Skeletal muscle satellite cell (primary cell): ENCODE measurements around the gene RASGRP1.

Source experiments
- H3K27me3 ChIP-seq: 2 replicates; pipeline ENCODE4 v1.7.0; 2013; ENCODE audit warnings: low read length; ENCODE audit not compliant: control insufficient read depth, insufficient read depth
- H3K36me3 ChIP-seq: 2 replicates; pipeline ENCODE4 v1.7.0; 2013; ENCODE audit warnings: mild to moderate bottlenecking, control low read depth, low read length; ENCODE audit not compliant: insufficient read depth
- H3K4me1 ChIP-seq: 2 replicates; pipeline ENCODE4 v1.7.0; 2013; ENCODE audit warnings: low read length; ENCODE audit not compliant: control insufficient read depth, insufficient read depth
- H3K4me2 ChIP-seq: 2 replicates; pipeline ENCODE4 v1.7.0; 2013; ENCODE audit warnings: mild to moderate bottlenecking, low read length
- H3K4me3 ChIP-seq: 2 replicates; pipeline ENCODE4 v1.7.0; 2013; ENCODE audit warnings: low read length
- H3K9ac ChIP-seq: 2 replicates; pipeline ENCODE4 v1.7.0; 2013; ENCODE audit warnings: mild to moderate bottlenecking, low read depth, low read length, moderate library complexity
- H3K9me3 ChIP-seq: replicated peaks from 2 replicates; pipeline ENCODE4 v1.7.0; 2013; ENCODE audit warnings: mild to moderate bottlenecking, control low read depth, low read length

Gene RASGRP1

GRCh38 chr15:38518084-38518483 lies 46.5 kb downstream of the RASGRP1 start:
- Histone ChIP-seq H3K36me3 (no peaks in the 10 kb centered on the region), H3K4me1 (no peaks in the 10 kb centered on the region), H3K4me3 (no peak overlapping the region), H3K9me3 (no peaks in the 10 kb centered on the region), H3K4me2 (no peak overlapping the region), H3K27me3 (peaks cover 32% of the 10 kb centered on the region), H3K9ac (no peak overlapping the region)

GRCh38 chr15:38517312-38517975 lies 47.2 kb downstream of the RASGRP1 start:
- Histone ChIP-seq H3K27me3 (peaks cover 32% of the 10 kb centered on the region), H3K9ac (no peak overlapping the region), H3K36me3 (no peaks in the 10 kb centered on the region), H3K4me2 (no peak overlapping the region), H3K9me3 (no peaks in the 10 kb centered on the region), H3K4me3 (no peak overlapping the region), H3K4me1 (no peaks in the 10 kb centered on the region)

- Histone ChIP-seq H3K9ac (no peak overlapping the region), H3K36me3 (no peaks in the 10 kb centered on the region), H3K4me1 (no peaks in the 10 kb centered on the region), H3K4me2 (no peak overlapping the region), H3K27me3 (peaks cover 31% of the 10 kb centered on the region), H3K4me3 (no peak overlapping the region), H3K9me3 (no peaks in the 10 kb centered on the region)
Measured at GRCh38 chr15:38516626-38517025, 48.0 kb downstream of the RASGRP1 start.

- H3K36me3 ChIP-seq, result no peaks in the 10 kb centered on the region
- H3K4me1 ChIP-seq, result no peaks in the 10 kb centered on the region
- peaks cover 24% of the 10 kb centered on the region for H3K27me3 ChIP-seq
- H3K9me3 ChIP-seq, result no peaks in the 10 kb centered on the region
- H3K4me3 ChIP-seq, result no peak overlapping the region
- no peak overlapping the region for H3K4me2 ChIP-seq
- no peak overlapping the region for H3K9ac ChIP-seq
Measured at GRCh38 chr15:38514601-38515000, 50.0 kb downstream of the RASGRP1 start.

DNA sequence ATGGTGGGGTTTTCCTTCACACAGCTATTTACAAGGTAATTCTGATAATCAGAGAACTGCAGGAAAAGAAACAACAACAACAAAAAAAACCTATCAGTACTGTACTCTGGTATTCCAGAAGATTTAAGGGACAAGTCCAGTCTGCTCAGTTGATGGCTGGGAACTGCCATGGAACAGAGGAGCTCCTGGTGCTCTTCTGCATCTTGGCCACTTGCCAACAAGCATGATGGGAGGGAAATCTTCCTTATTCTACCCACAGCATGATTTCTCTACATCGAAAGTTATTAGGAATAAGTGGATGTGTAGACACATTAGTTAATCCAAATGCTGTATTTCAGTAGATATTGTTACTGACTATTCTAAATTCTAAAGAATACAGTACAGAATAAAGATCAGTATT lies 51.7 kb downstream of the RASGRP1 start:
- H3K27me3 ChIP-seq, result peaks cover 11% of the 10 kb centered on the region
- no peaks in the 10 kb centered on the region for H3K9me3 ChIP-seq
- H3K4me1 ChIP-seq, result no peaks in the 10 kb centered on the region
- H3K9ac ChIP-seq, result no peak overlapping the region
- no peak overlapping the region for H3K4me3 ChIP-seq
- H3K4me2 ChIP-seq, result no peak overlapping the region
- no peaks in the 10 kb centered on the region for H3K36me3 ChIP-seq

GRCh38 chr15:38509152-38509551 lies 55.5 kb downstream of the RASGRP1 start:
- Histone ChIP-seq H3K36me3 (no peaks in the 10 kb centered on the region), H3K4me3 (no peak overlapping the region), H3K4me2 (no peak overlapping the region), H3K4me1 (no peaks in the 10 kb centered on the region), H3K27me3 (peaks cover 5% of the 10 kb centered on the region), H3K9me3 (no peaks in the 10 kb centered on the region), H3K9ac (no peak overlapping the region)

GRCh38 chr15:38508647-38509046 lies 56.0 kb downstream of the RASGRP1 start:
- Histone ChIP-seq H3K4me3 (no peak overlapping the region), H3K9me3 (no peaks in the 10 kb centered on the region), H3K27me3 (peaks cover 5% of the 10 kb centered on the region), H3K4me2 (no peak overlapping the region), H3K4me1 (no peaks in the 10 kb centered on the region), H3K9ac (no peak overlapping the region), H3K36me3 (no peaks in the 10 kb centered on the region)

GRCh38 chr15:38507570-38507969 lies 57.0 kb downstream of the RASGRP1 start:
- Histone ChIP-seq H3K4me3 (no peak overlapping the region), H3K36me3 (no peaks in the 10 kb centered on the region), H3K9ac (no peak overlapping the region)

DNA sequence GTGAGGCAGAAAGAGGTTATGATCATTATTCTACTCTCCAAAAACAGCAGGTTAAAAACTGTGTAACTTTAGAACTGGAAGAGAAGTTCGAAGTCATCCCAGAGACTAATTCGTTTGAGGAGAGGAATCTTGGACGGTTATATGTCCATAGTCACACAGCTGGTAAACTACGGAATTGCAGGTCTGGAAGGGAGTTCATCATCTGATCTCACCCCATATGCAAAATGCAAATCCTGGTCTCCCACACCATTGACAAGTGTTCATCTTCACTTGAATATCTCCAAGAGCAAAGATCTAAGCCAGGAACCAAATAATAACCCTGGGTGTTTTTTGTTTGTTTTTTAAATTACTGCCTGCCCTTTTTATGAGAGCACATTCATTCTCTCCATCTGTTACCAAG lies 57.6 kb downstream of the RASGRP1 start:
- Histone ChIP-seq H3K4me3 (no peak overlapping the region), H3K9ac (no peak overlapping the region), H3K27me3 (peaks cover 5% of the 10 kb centered on the region), H3K36me3 (no peaks in the 10 kb centered on the region), H3K4me1 (no peaks in the 10 kb centered on the region), H3K9me3 (no peaks in the 10 kb centered on the region), H3K4me2 (no peak overlapping the region)

More at GRCh38 chr15:38507570-38507969, 57.0 kb downstream of the RASGRP1 start:
- Histone ChIP-seq H3K4me2 (no peak overlapping the region), H3K27me3 (peaks cover 5% of the 10 kb centered on the region), H3K4me1 (no peaks in the 10 kb centered on the region), H3K9me3 (no peaks in the 10 kb centered on the region)

- Histone ChIP-seq H3K9ac (no peak overlapping the region), H3K4me3 (no peak overlapping the region), H3K4me1 (no peaks in the 10 kb centered on the region), H3K27me3 (no peaks in the 10 kb centered on the region), H3K36me3 (no peaks in the 10 kb centered on the region), H3K4me2 (no peak overlapping the region), H3K9me3 (no peaks in the 10 kb centered on the region)
Measured at GRCh38 chr15:38504680-38505467, 59.7 kb downstream of the RASGRP1 start.

DNA sequence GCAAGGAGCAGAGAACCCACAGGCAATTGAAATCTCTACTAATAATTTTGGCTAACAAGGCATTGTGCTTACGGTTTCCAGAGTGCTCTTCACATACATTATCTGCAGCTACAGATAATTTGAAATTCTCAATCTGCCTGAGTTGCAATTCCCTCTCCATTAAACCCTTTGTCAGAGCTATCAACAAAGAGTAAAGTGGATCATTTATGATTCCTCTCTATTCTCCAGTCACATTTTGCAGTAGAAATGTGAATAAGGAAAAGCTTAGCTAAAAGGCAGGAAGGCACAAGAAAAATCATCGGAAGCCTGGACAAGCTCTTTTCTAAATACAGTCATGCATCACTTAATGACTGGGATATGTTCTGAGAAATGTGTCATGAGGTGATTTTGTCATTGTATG lies 61.1 kb downstream of the RASGRP1 start:
- Histone ChIP-seq H3K9ac (no peak overlapping the region), H3K9me3 (no peaks in the 10 kb centered on the region), H3K36me3 (no peaks in the 10 kb centered on the region), H3K27me3 (no peaks in the 10 kb centered on the region), H3K4me3 (no peak overlapping the region), H3K4me2 (no peak overlapping the region), H3K4me1 (no peaks in the 10 kb centered on the region)

GRCh38 chr15:38499651-38500050 lies 65.0 kb downstream of the RASGRP1 start:
- Histone ChIP-seq H3K36me3 (no peaks in the 10 kb centered on the region), H3K4me1 (no peaks in the 10 kb centered on the region), H3K4me2 (no peak overlapping the region)

More at GRCh38 chr15:38499651-38500050, 65.0 kb downstream of the RASGRP1 start:
- H3K27me3 ChIP-seq, result no peaks in the 10 kb centered on the region
- H3K4me3 ChIP-seq, result no peak overlapping the region
- H3K9me3 ChIP-seq, result no peaks in the 10 kb centered on the region
- no peak overlapping the region for H3K9ac ChIP-seq
